ENCODE measurements around the gene LETM1. TPM values are rescaled to one million over a fixed set of nuclear protein-coding genes. Genes with fewer than 3 reads are reported as not detected.

The LETM1 gene
- total and polyA plus RNA-seq, 2 donors (not counting 1 experiment from before 2014, with no cell fraction given) = 28.5 to 45.1 TPM

GRCh38 chr4:1841201-1841886 is 14.6 kb downstream of the LETM1 start:
- POLR2A ChIA-PET = no interaction called here

More at GRCh38 chr4:1841201-1841886, 14.6 kb downstream of the LETM1 start:
- no peaks in the 10 kb centered on the region for H3K27me3 Mint-ChIP-seq
- H3K4me1 ChIP-seq (ENCODE audit: control insufficient read depth in 2 of 2, insufficient read depth in 2 of 2, low read length in 2 of 2) = no peaks in the 10 kb centered on the region
- DNase-seq (no peak), ATAC-seq (ENCODE audit: low read depth) (no peak)
- peaks cover 1 to 67% of the 10 kb centered on the region in 2 experiments for H3K36me3 ChIP-seq (replicated peaks in 1 of 2; ENCODE audit: control extremely low read depth in 1 of 2, control insufficient read depth in 1 of 2, extremely low read depth in 1 of 2, insufficient read depth in 2 of 2, low read length in 1 of 2)
- no peak overlapping the region for H3K4me3 Mint-ChIP-seq
- peaks cover under 1% of the 10 kb centered on the region for H3K4me1 Mint-ChIP-seq
- no peaks in the 10 kb centered on the region for H3K27me3 ChIP-seq (replicated peaks in 1 of 4; ENCODE audit: control extremely low read depth in 1 of 4, control insufficient read depth in 3 of 4, insufficient read depth in 4 of 4, low read length in 3 of 4)
- H3K4me2 ChIP-seq (replicated peaks; ENCODE audit: low read depth, low read length, poor library complexity, severe bottlenecking) = no peak overlapping the region
- H3K79me2 ChIP-seq (ENCODE audit: control insufficient read depth, insufficient read depth, low read length) = peaks cover 57% of the 10 kb centered on the region
- CTCF ChIA-PET = no interaction called here
- WGBS (ENCODE audit: insufficient coverage) = 91% methylated on average over 31 of the region's 31 CpGs
- H3K9me3 Mint-ChIP-seq (ENCODE audit: insufficient read depth) = no peaks in the 10 kb centered on the region
- H3K4me3 ChIP-seq (ENCODE audit: control extremely low read depth in 1 of 5, extremely low read depth in 1 of 5, insufficient read depth in 1 of 5, low read depth in 2 of 5, low read length in 4 of 5) = no peak overlapping the region
- no peak overlapping the region for H3K27ac ChIP-seq (ENCODE audit: low read length in 2 of 2)
- intact Hi-C loops (cut with micrococcal nuclease) = no loop called here
- no peak overlapping the region for H2AFZ ChIP-seq (ENCODE audit: insufficient read depth, low read depth, low read length, poor library complexity, severe bottlenecking)
- H4K20me1 ChIP-seq (ENCODE audit: control insufficient read depth, insufficient read depth, low read length, poor library complexity, severe bottlenecking) = peaks cover 31% of the 10 kb centered on the region
- H3K27ac Mint-ChIP-seq = no peak overlapping the region
- TF ChIP-seq CTCF (IDR thresholded peaks at IDR 0.05) = no peak
- no peak for TF ChIP-seq EZH2 (IDR thresholded peaks at IDR 0.05; ENCODE audit: borderline replicate concordance, insufficient read depth, low read depth, low read length, poor library complexity, severe bottlenecking)
- H3K9ac ChIP-seq (ENCODE audit: low read length) = no peak overlapping the region
- H3K9me3 ChIP-seq (ENCODE audit: control extremely low read depth in 1 of 3, control insufficient read depth in 2 of 3, insufficient read depth in 1 of 3, low read length in 2 of 3) = no peaks in the 10 kb centered on the region
